ENCODE results near the gene CFAP58.

CFAP58 gene

GRCh38 chr10:104334965-104335650 is 18.5 kb upstream of the CFAP58 start:
- FAIRE-seq, result no peak

DNA sequence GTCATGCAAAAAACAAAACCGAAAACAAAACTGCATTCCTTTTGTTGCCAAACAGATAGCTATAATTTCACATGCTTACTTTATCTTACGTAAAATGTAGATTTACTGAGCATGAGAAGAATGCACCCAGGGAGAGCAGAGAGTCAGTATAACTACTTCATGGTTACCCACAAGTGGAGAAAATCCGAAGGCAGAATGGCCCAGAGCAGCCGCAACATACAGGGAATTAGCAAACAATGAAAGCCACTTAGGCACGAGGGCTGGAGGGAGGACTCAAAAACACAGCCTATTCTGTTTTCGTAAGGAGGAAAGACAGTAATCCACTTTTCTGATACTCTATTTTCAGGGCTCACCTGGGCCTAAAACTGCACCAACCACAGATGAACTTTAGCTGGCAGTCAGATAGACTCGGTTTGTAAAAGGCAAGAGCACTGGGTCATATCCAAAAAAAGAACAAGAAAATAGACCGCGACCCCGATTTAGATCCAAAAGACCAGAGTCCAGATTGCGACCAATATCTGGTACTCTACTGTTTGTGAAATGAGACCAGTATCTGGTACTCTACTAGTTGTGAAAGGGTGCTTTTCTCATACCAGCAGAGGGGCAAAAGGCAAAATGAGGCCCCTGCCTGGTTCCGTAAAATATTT is 16.7 kb upstream of the CFAP58 start:
- FAIRE-seq, result no peak

DNA sequence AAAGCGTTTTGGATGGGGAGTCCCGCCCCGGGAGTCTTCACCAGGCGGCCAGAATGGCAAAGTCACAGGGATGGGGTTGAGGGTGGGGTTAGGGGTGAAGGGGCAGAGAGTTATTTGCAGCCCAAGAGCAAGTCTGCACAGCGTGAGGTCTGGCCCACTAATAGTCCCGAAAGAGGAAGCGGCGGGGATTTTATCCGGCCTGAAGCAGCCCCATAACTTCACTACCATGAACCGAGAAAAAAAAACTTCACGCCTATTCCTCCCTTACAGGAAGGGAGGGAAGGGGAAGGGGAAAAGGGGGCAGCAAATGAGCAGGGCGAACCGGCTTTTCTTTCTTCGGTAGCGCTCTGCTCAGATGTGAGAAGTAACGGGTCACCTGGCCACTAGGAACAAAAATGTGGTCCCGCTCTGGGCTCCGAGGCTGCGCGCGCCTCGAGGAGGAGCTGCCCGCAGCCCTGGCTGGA is 16.1 kb upstream of the CFAP58 start:
- no peak for FAIRE-seq

GRCh38 chr10:104337985-104338735 is 15.5 kb upstream of the CFAP58 start, which contains the start of gene ITPRIP:
ITPRIP (minus strand) TSS chr10:104338465; CDS start chr10:104316051, 22,414 bp downstream.
- no peak for FAIRE-seq

DNA sequence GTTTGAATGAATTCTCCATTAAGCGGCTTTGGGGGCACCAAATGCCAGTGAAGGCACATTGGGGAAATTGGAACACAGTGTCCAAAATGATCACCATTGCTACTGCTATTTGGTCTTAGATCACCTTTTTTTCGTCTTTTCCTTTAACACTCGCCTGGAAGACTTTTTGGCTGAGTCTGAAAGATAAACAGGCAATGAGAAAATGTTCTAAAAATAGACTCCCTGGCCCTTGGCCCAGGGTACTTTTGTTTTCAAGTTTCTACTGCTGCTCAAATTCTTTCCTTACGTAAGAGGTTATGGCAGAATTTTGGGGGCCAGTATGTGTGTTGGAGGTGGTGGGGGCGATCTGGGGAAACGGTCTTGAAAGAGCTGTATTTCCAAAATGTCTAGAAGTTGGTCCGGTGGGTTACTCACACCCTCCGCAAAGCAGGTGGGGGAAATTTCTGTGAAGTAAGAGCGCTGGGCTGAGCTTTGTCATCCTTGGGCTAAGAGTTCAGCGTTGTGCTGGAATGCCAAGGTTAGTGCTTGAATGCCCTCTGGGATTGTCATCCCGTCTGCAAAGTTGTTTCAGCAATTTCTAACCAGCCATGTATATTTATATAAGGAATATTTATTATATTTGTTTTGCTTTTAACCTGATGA is 14.0 kb upstream of the CFAP58 start:
- FAIRE-seq, result peak; percentile 53

DNA sequence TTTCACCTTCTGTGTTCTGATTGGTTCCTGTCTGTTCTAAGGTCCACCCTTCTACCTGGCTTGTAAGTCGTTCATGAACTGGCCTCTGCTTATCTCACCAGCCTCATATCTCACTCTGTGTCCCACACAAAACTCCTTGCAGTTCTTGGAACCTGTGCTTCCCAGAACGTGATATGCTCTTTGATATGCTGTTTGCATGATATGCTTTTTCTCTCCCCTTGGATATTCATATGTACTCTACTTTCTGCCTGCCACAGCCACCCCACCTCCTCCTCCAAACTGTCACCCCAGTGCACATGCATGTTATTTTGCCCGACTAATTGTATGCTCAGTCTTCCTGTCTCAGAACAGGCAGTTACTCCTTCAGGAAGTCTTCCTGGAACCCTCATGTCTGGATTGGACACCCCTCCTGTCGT is 13.5 kb upstream of the CFAP58 start:
- no peak for FAIRE-seq

DNA sequence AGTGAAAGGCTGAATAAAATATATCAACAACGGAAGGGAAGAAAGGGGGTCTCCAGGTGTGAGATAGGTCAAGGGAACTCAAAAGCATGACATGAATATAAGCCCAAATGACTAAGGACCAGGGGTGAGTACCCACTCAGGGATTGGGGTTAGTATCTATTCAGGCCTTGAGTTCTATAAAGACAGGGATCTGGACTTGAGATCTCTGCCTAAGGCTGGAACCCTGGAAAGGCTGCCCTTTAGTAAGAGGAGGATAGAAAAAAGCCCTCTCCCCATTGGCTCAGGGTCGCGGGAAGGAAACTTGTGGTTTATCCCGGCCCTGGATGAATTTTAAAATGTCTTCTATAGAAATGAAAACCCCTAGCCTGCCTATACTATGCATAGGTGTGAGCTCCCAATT is 13.0 kb upstream of the CFAP58 start:
- no peak for FAIRE-seq

DNA sequence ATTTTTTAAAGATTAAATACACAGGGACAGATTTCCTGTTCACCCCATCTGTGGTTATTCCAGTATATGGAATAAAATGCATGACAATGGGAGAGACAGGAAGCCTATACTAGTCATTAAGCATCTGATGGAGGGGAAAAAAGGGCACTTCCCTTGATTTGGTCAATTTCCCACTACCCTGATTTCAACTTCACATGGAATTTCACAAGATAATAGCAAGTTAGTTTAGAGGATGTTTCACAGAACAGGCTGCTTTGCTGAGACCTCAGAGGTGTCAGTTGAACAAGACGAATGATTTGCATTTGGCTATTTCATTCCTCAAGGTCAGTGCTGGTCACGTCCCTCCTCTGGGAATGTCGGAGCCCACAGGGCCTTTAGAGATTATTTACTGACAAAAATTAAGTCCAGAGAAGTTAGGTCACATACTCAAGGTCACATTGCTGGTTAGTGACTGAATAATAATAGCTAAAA is 10.7 kb upstream of the CFAP58 start:
- FAIRE-seq, result no peak

GRCh38 chr10:104344219-104344618 is 9.4 kb upstream of the CFAP58 start:
- no peak for FAIRE-seq

DNA sequence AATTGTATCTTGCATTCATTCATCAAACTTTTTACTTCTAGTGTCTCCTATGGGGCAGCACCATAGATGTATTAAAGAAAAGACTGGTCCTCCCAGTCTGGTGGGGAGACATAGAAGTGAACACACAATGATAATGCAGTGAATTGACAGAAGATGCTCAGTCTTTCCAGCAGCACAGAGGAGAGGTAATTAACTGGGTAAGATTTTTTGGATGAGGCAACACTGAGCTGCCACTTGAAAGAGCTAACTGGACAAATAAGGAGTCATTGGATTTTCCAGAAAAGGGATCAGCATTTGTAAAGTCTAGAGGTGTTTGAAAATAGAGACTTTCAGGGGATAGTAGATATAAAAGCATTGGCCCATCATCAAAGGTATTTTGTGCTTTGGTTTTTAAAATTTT is 8.1 kb upstream of the CFAP58 start:
- no peak for FAIRE-seq

- FAIRE-seq, result no peak
Measured at GRCh38 chr10:104345941-104346340, 7.7 kb upstream of the CFAP58 start.

- FAIRE-seq, result no peak
Measured at GRCh38 chr10:104347295-104348045, 6.2 kb upstream of the CFAP58 start.

DNA sequence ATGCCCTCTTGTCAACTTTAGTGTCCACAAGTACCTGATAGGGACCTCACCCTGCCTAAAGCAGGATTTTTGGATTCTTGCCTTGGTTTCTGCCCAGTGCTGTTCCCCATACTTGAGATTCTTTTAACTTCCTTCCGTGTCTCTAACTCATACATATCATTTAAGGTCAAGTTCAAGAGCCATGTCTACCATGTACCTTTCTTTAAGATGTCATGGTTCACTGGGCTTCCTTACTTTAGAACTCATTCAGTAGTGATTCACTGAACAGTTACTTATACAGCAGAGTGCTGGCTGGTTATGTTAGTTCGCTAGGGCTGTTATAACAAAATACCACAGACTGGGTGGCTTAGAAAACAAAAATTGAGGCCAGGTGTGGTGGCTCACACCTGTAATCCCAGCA is 5.0 kb upstream of the CFAP58 start:
- no peak for FAIRE-seq

GRCh38 chr10:104349623-104350126 is 4.0 kb upstream of the CFAP58 start:
- no peak for FAIRE-seq

GRCh38 chr10:104350127-104350635 is 3.5 kb upstream of the CFAP58 start:
- peak; percentile 96 for FAIRE-seq

- no peak for FAIRE-seq
Measured at GRCh38 chr10:104351061-104351702, 2.5 kb upstream of the CFAP58 start.

DNA sequence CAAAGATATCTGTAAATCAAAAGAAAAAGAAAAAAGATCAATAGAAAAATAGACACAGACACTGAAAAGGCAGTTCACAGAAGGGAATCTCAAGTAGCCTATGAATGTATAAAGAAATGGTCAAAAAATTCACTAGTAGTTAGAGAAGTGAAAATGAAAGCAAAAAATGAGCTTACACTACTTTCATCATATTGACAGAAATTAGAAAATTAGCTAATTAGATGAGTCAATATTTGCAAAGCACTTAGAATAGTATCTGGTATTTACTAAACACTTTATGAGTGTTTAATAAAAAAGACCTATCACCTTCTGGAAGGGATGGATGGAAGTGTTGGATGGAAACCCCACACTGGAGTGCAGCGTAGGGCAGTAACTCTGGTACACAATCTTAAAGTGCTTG is 1.7 kb upstream of the CFAP58 start:
- FAIRE-seq, result no peak

GRCh38 chr10:104359811-104360210 is 6.2 kb downstream of the CFAP58 start:
- FAIRE-seq, result no peak

- FAIRE-seq, result no peak
Measured at GRCh38 chr10:104367904-104368303, 14.3 kb downstream of the CFAP58 start.

GRCh38 chr10:104368381-104368780 is 14.7 kb downstream of the CFAP58 start:
- FAIRE-seq, result no peak

DNA sequence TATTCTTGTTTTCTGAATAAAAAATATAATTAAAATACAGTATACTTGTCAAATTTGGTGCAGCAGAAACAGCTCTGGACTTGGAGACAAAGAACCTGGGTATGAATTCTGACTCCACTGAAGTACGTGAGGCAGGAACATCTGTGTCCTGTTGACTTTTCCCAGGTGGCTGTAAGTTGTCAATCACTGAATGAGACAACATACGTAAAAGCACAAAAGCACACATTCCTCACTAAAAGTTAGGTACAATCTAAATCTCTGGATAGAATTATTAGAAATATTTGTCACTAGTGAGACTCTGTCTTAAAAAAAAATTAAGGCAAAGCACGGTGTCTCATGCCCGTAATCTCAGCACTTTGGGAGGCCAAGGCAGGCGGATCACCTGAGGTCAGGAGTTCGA is 18.1 kb downstream of the CFAP58 start:
- FAIRE-seq, result no peak

Data from islet of Langerhans (tissue), 1 donor.